Loucy (cell line): Measurements from ENCODE around the gene KSR1.
A peak's percentile ranks its signal among the peaks of the same experiment; 100 is the strongest.

Source experiments
- H2AFZ ChIP-seq: fragments of 200-600 bp; sonication (generic); 2 replicates; pipeline ENCODE4 v1.6.0; 2016; ENCODE audit warnings: antibody characterized with exemption, mild to moderate bottlenecking, low read length, moderate library complexity
- H3F3A ChIP-seq: fragments of 200-600 bp; 2 replicates; pipeline ENCODE4 v1.6.0; 2016; ENCODE audit warnings: antibody characterized with exemption, low read depth, mild to moderate bottlenecking
- H3K27me3 ChIP-seq: fragments of 200-600 bp; sonication (generic); 2 replicates; pipeline ENCODE4 v1.6.1; 2014; ENCODE audit warnings: low read length, mild to moderate bottlenecking; ENCODE audit not compliant: insufficient read depth, poor library complexity, severe bottlenecking
- H3K36me3 ChIP-seq: fragments of 200-600 bp; sonication (generic); 2 replicates; pipeline ENCODE4 v1.6.1; 2016; ENCODE audit warnings: low read length; ENCODE audit not compliant: insufficient read depth
- H3K4me1 ChIP-seq: fragments of 200-600 bp; sonication (generic); 2 replicates; pipeline ENCODE4 v1.5.1; 2014; ENCODE audit warnings: low read length, mild to moderate bottlenecking; ENCODE audit not compliant: insufficient read depth, poor library complexity, severe bottlenecking
- H3K4me2 ChIP-seq: fragments of 200-600 bp; sonication (generic); 2 replicates; pipeline ENCODE4 v1.6.0; 2014; ENCODE audit warnings: antibody characterized with exemption, low read length, low read depth, mild to moderate bottlenecking; ENCODE audit not compliant: poor library complexity, severe bottlenecking
- H3K4me3 ChIP-seq: fragments of 200-600 bp; sonication (generic); 2 replicates; pipeline ENCODE4 v1.5.1; 2014; ENCODE audit warnings: low read length, mild to moderate bottlenecking, mixed read lengths; ENCODE audit not compliant: poor library complexity, severe bottlenecking
- H3K79me2 ChIP-seq: fragments of 200-600 bp; sonication (generic); 2 replicates; pipeline ENCODE4 v1.6.1; 2014; ENCODE audit warnings: low read length; ENCODE audit not compliant: insufficient read depth
- H3K9ac ChIP-seq: fragments of 200-600 bp; sonication (generic); 2 replicates; pipeline ENCODE4 v1.6.0; 2014; ENCODE audit warnings: mild to moderate bottlenecking, low read depth, low read length, moderate library complexity; ENCODE audit not compliant: poor library complexity, severe bottlenecking
- H3K9me2 ChIP-seq: fragments of 200-600 bp; sonication (generic); replicated peaks from 2 replicates; pipeline ENCODE4 v1.6.1; 2016; ENCODE audit warnings: low read depth, low read length, mixed read lengths
- H3K9me3 ChIP-seq: fragments of 200-600 bp; sonication (generic); 2 replicates; pipeline ENCODE4 v1.6.1; 2014; ENCODE audit warnings: mild to moderate bottlenecking, antibody characterized with exemption, low read length, low read depth; ENCODE audit not compliant: insufficient read depth
- H4K20me1 ChIP-seq: fragments of 200-600 bp; sonication (generic); 2 replicates; pipeline ENCODE4 v1.6.0; 2014; ENCODE audit warnings: antibody characterized with exemption, low read length, mild to moderate bottlenecking; ENCODE audit not compliant: insufficient read depth, poor library complexity, severe bottlenecking
- CTCF ChIP-seq: fragments of 200-600 bp; sonication (generic); conservative IDR thresholded peaks from 2 replicates; pipeline ENCODE4 v1.5.1; 2014; ENCODE audit warnings: mild to moderate bottlenecking, antibody characterized with exemption, low read length
- EZH2phosphoT487 ChIP-seq: fragments of 200-600 bp; IDR thresholded peaks from 2 replicates; pipeline ENCODE4 v1.6.1; 2018; ENCODE audit warnings: antibody characterized with exemption, mild to moderate bottlenecking, moderate library complexity, borderline replicate concordance

The KSR1 gene

DNA sequence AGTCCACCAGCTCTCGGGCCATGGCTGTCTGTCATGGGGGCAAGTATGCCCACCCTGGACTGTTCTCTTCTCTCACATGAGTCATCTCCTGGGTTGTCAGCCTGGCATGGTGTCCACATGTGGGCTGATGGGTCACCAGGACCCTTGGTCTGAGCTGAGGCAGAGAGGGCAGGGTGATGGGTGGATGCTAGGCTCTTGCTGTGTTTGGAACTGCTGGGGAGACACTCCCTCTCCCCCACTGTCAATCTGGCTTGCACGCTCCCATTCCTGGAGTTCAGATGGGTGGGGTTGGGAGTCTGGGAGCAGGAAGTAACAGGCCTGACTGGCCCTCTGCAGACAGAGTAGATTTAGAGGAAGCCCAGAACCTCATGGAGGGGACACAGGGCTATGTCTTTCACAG, 28.9 kb downstream of the KSR1 start:
- Histone ChIP-seq H3K79me2 (peaks cover 74% of the 10 kb centered on the region), H3K4me3 (no peak overlapping the region), H3K27me3 (no peaks in the 10 kb centered on the region), H3K9ac (peak overlapping the region; percentile 36), H3K4me2 (no peak overlapping the region), H4K20me1 (no peaks in the 10 kb centered on the region), H3K9me3 (no peaks in the 10 kb centered on the region), H3K4me1 (peaks cover 66% of the 10 kb centered on the region), H3K9me2 (no peaks in the 10 kb centered on the region), H2AFZ (no peak overlapping the region), H3K36me3 (no peaks in the 10 kb centered on the region), H3F3A (no peaks in the 10 kb centered on the region)
- TF ChIP-seq EZH2phosphoT487 = no peak
- no peak for TF ChIP-seq CTCF

- no peaks in the 10 kb centered on the region for H3K9me3 ChIP-seq
- peak overlapping the region; percentile 30 for H3K4me2 ChIP-seq
- H3K27me3 ChIP-seq = no peaks in the 10 kb centered on the region
- H3F3A ChIP-seq = no peaks in the 10 kb centered on the region
- no peaks in the 10 kb centered on the region for H3K9me2 ChIP-seq
- peaks cover 72% of the 10 kb centered on the region for H3K79me2 ChIP-seq
- no peak overlapping the region for H2AFZ ChIP-seq
- TF ChIP-seq EZH2phosphoT487 = no peak
- no peak for TF ChIP-seq CTCF
- no peak overlapping the region for H3K4me3 ChIP-seq
- no peaks in the 10 kb centered on the region for H3K36me3 ChIP-seq
- no peaks in the 10 kb centered on the region for H4K20me1 ChIP-seq
- H3K4me1 ChIP-seq = peaks cover 66% of the 10 kb centered on the region
- H3K9ac ChIP-seq = peak overlapping the region; percentile 36
Measured at GRCh38 chr17:27485716-27486495, 29.7 kb downstream of the KSR1 start.

- TF ChIP-seq CTCF (no peak), EZH2phosphoT487 (no peak)
- Histone ChIP-seq H3K4me1 (peaks cover 66% of the 10 kb centered on the region), H3K9ac (no peak overlapping the region)
Measured at GRCh38 chr17:27486741-27487140, 30.5 kb downstream of the KSR1 start.

More at GRCh38 chr17:27486741-27487140, 30.5 kb downstream of the KSR1 start:
- Histone ChIP-seq H3K4me3 (no peak overlapping the region), H3K27me3 (no peaks in the 10 kb centered on the region), H3F3A (no peaks in the 10 kb centered on the region), H3K9me3 (no peaks in the 10 kb centered on the region), H3K9me2 (no peaks in the 10 kb centered on the region), H2AFZ (no peak overlapping the region), H4K20me1 (no peaks in the 10 kb centered on the region), H3K79me2 (peaks cover 71% of the 10 kb centered on the region), H3K36me3 (no peaks in the 10 kb centered on the region), H3K4me2 (no peak overlapping the region)
